ENCODE measurements around the gene CDC42EP4. TPM values are rescaled to one million over a fixed set of nuclear protein-coding genes. Genes with fewer than 3 reads are reported as not detected.

Gene CDC42EP4
- total and polyA plus RNA-seq, 5 donors from 2014 or later = 0.31 to 4.6 (median 0.52) TPM; not detected in 2

- H3K9me3 Mint-ChIP-seq = no peaks in the 10 kb centered on the region
- DNase-seq (no peak), ATAC-seq (ENCODE audit: low read depth in 2 of 2) (no peak)
- H3K4me1 ChIP-seq (ENCODE audit: control insufficient read depth, insufficient read depth, low read length, poor library complexity, severe bottlenecking) = no peaks in the 10 kb centered on the region
- H3K27me3 ChIP-seq (ENCODE audit: control insufficient read depth, insufficient read depth, low read length) = no peaks in the 10 kb centered on the region
- H3K4me3 ChIP-seq (ENCODE audit: low read depth, low read length) = no peak overlapping the region
- no peak overlapping the region for H3K27ac ChIP-seq (ENCODE audit: insufficient read depth, low read length, poor library complexity, severe bottlenecking)
- no peak overlapping the region for H3K27ac Mint-ChIP-seq
- no peaks in the 10 kb centered on the region for H3K36me3 Mint-ChIP-seq
- H3K27me3 Mint-ChIP-seq = peaks cover 7% of the 10 kb centered on the region
- no peaks in the 10 kb centered on the region for H3K4me1 Mint-ChIP-seq
- H3K36me3 ChIP-seq (ENCODE audit: control insufficient read depth, insufficient read depth, low read length) = no peaks in the 10 kb centered on the region
- no peak overlapping the region for H3K4me3 Mint-ChIP-seq
- H3K9me3 ChIP-seq (ENCODE audit: control insufficient read depth in 2 of 2, low read length in 2 of 2) = no peaks in the 10 kb centered on the region
These were observed 29.7 kb upstream of the CDC42EP4 start for GRCh38 chr17:73341350-73342049.

GRCh38 chr17:73340093-73340596 is 28.3 kb upstream of the CDC42EP4 start:
- H3K36me3 Mint-ChIP-seq = no peaks in the 10 kb centered on the region
- no peak for DNase-seq
- no peaks in the 10 kb centered on the region for H3K9me3 ChIP-seq (ENCODE audit: control insufficient read depth in 2 of 2, low read length in 2 of 2)

GRCh38 chr17:73338566-73339197 is 26.9 kb upstream of the CDC42EP4 start:
- Mint-ChIP-seq H3K4me1 (no peaks in the 10 kb centered on the region), H3K27me3 (no peaks in the 10 kb centered on the region), H3K9me3 (no peaks in the 10 kb centered on the region), H3K36me3 (no peaks in the 10 kb centered on the region), H3K27ac (no peak overlapping the region), H3K4me3 (no peak overlapping the region)
- H3K4me1 ChIP-seq (ENCODE audit: control insufficient read depth, insufficient read depth, low read length, poor library complexity, severe bottlenecking) = no peaks in the 10 kb centered on the region
- no peak for ATAC-seq (ENCODE audit: low read depth in 2 of 2)
- no peaks in the 10 kb centered on the region for H3K9me3 ChIP-seq (ENCODE audit: control insufficient read depth in 2 of 2, low read length in 2 of 2)
- DNase-seq = no peak
- no peak overlapping the region for H3K4me3 ChIP-seq (ENCODE audit: low read depth, low read length)
- H3K27ac ChIP-seq (ENCODE audit: insufficient read depth, low read length, poor library complexity, severe bottlenecking) = no peak overlapping the region
- H3K36me3 ChIP-seq (ENCODE audit: control insufficient read depth, insufficient read depth, low read length) = no peaks in the 10 kb centered on the region
- H3K27me3 ChIP-seq (ENCODE audit: control insufficient read depth, insufficient read depth, low read length) = no peaks in the 10 kb centered on the region

More at GRCh38 chr17:73340093-73340596, 28.3 kb upstream of the CDC42EP4 start:
- H3K4me1 Mint-ChIP-seq = no peaks in the 10 kb centered on the region
- Histone ChIP-seq H3K4me3 (ENCODE audit: low read depth, low read length) (no peak overlapping the region), H3K4me1 (ENCODE audit: control insufficient read depth, insufficient read depth, low read length, poor library complexity, severe bottlenecking) (no peaks in the 10 kb centered on the region), H3K36me3 (ENCODE audit: control insufficient read depth, insufficient read depth, low read length) (no peaks in the 10 kb centered on the region), H3K27ac (ENCODE audit: insufficient read depth, low read length, poor library complexity, severe bottlenecking) (no peak overlapping the region), H3K27me3 (ENCODE audit: control insufficient read depth, insufficient read depth, low read length) (no peaks in the 10 kb centered on the region)
- no peak overlapping the region for H3K4me3 Mint-ChIP-seq
- H3K27ac Mint-ChIP-seq = no peak overlapping the region
- H3K27me3 Mint-ChIP-seq = no peaks in the 10 kb centered on the region
- H3K9me3 Mint-ChIP-seq = no peaks in the 10 kb centered on the region
- no peak for ATAC-seq (ENCODE audit: low read depth in 2 of 2)

- H3K9me3 ChIP-seq (ENCODE audit: control insufficient read depth in 2 of 2, low read length in 2 of 2) = no peaks in the 10 kb centered on the region
- no peaks in the 10 kb centered on the region for H3K27me3 Mint-ChIP-seq
- no peaks in the 10 kb centered on the region for H3K4me1 Mint-ChIP-seq
- no peaks in the 10 kb centered on the region for H3K27me3 ChIP-seq (ENCODE audit: control insufficient read depth, insufficient read depth, low read length)
- H3K36me3 Mint-ChIP-seq = no peaks in the 10 kb centered on the region
- H3K4me3 Mint-ChIP-seq = no peak overlapping the region
- H3K27ac ChIP-seq (ENCODE audit: insufficient read depth, low read length, poor library complexity, severe bottlenecking) = no peak overlapping the region
- DNase-seq (no peak), ATAC-seq (ENCODE audit: low read depth in 2 of 2) (no peak)
- no peaks in the 10 kb centered on the region for H3K9me3 Mint-ChIP-seq
- H3K36me3 ChIP-seq (ENCODE audit: control insufficient read depth, insufficient read depth, low read length) = no peaks in the 10 kb centered on the region
- H3K4me3 ChIP-seq (ENCODE audit: low read depth, low read length) = no peak overlapping the region
- H3K27ac Mint-ChIP-seq = no peak overlapping the region
- H3K4me1 ChIP-seq (ENCODE audit: control insufficient read depth, insufficient read depth, low read length, poor library complexity, severe bottlenecking) = no peaks in the 10 kb centered on the region
These were observed 26.3 kb upstream of the CDC42EP4 start for GRCh38 chr17:73338050-73338521.

GRCh38 chr17:73337330-73337710 is 25.5 kb upstream of the CDC42EP4 start:
- Histone ChIP-seq H3K36me3 (ENCODE audit: control insufficient read depth, insufficient read depth, low read length) (no peaks in the 10 kb centered on the region), H3K27ac (ENCODE audit: insufficient read depth, low read length, poor library complexity, severe bottlenecking) (no peak overlapping the region), H3K4me1 (ENCODE audit: control insufficient read depth, insufficient read depth, low read length, poor library complexity, severe bottlenecking) (no peaks in the 10 kb centered on the region), H3K9me3 (ENCODE audit: control insufficient read depth in 2 of 2, low read length in 2 of 2) (no peaks in the 10 kb centered on the region), H3K4me3 (ENCODE audit: low read depth, low read length) (no peak overlapping the region), H3K27me3 (ENCODE audit: control insufficient read depth, insufficient read depth, low read length) (no peaks in the 10 kb centered on the region)
- ATAC-seq (ENCODE audit: low read depth in 2 of 2) (no peak), DNase-seq (no peak)
- no peak overlapping the region for H3K27ac Mint-ChIP-seq
- H3K9me3 Mint-ChIP-seq = no peaks in the 10 kb centered on the region
- no peaks in the 10 kb centered on the region for H3K36me3 Mint-ChIP-seq
- no peaks in the 10 kb centered on the region for H3K27me3 Mint-ChIP-seq
- H3K4me1 Mint-ChIP-seq = no peaks in the 10 kb centered on the region
- no peak overlapping the region for H3K4me3 Mint-ChIP-seq

- Histone ChIP-seq H3K4me3 (ENCODE audit: low read depth, low read length) (no peak overlapping the region), H3K27me3 (ENCODE audit: control insufficient read depth, insufficient read depth, low read length) (no peaks in the 10 kb centered on the region), H3K27ac (ENCODE audit: insufficient read depth, low read length, poor library complexity, severe bottlenecking) (no peak overlapping the region), H3K36me3 (ENCODE audit: control insufficient read depth, insufficient read depth, low read length) (no peaks in the 10 kb centered on the region), H3K9me3 (ENCODE audit: control insufficient read depth in 2 of 2, low read length in 2 of 2) (no peaks in the 10 kb centered on the region), H3K4me1 (ENCODE audit: control insufficient read depth, insufficient read depth, low read length, poor library complexity, severe bottlenecking) (no peaks in the 10 kb centered on the region)
- Mint-ChIP-seq H3K27me3 (no peaks in the 10 kb centered on the region), H3K9me3 (no peaks in the 10 kb centered on the region), H3K4me1 (no peaks in the 10 kb centered on the region), H3K27ac (no peak overlapping the region), H3K4me3 (no peak overlapping the region), H3K36me3 (no peaks in the 10 kb centered on the region)
- DNase-seq (no peak), ATAC-seq (ENCODE audit: low read depth in 2 of 2) (no peak)
These were observed 24.9 kb upstream of the CDC42EP4 start for GRCh38 chr17:73336408-73337329.

GRCh38 chr17:73335591-73336407 is 24.0 kb upstream of the CDC42EP4 start:
- no peak overlapping the region for H3K27ac Mint-ChIP-seq
- H3K4me1 ChIP-seq (ENCODE audit: control insufficient read depth, insufficient read depth, low read length, poor library complexity, severe bottlenecking) = no peaks in the 10 kb centered on the region
- H3K4me1 Mint-ChIP-seq = no peaks in the 10 kb centered on the region
- ATAC-seq (ENCODE audit: low read depth in 2 of 2) = no peak
- no peaks in the 10 kb centered on the region for H3K9me3 Mint-ChIP-seq
- H3K27ac ChIP-seq (ENCODE audit: insufficient read depth, low read length, poor library complexity, severe bottlenecking) = no peak overlapping the region
- H3K27me3 Mint-ChIP-seq = no peaks in the 10 kb centered on the region
- no peaks in the 10 kb centered on the region for H3K36me3 ChIP-seq (ENCODE audit: control insufficient read depth, insufficient read depth, low read length)
- H3K27me3 ChIP-seq (ENCODE audit: control insufficient read depth, insufficient read depth, low read length) = no peaks in the 10 kb centered on the region
- H3K4me3 Mint-ChIP-seq = no peak overlapping the region
- no peak for DNase-seq
- no peaks in the 10 kb centered on the region for H3K36me3 Mint-ChIP-seq
- H3K4me3 ChIP-seq (ENCODE audit: low read depth, low read length) = no peak overlapping the region
- no peaks in the 10 kb centered on the region for H3K9me3 ChIP-seq (ENCODE audit: control insufficient read depth in 2 of 2, low read length in 2 of 2)
